Measurements from ENCODE around the gene TBC1D9.

The TBC1D9 gene

GRCh38 chr4:140680686-140681085 lies 75.5 kb downstream of the TBC1D9 start:
- Mint-ChIP-seq H3K27me3 (ENCODE audit: low read depth) (peaks cover 22% of the 10 kb centered on the region), H3K4me3 (no peak overlapping the region), H3K36me3 (ENCODE audit: low read depth) (no peaks in the 10 kb centered on the region), H3K4me1 (ENCODE audit: low read depth) (peaks cover 5% of the 10 kb centered on the region), H3K9me3 (no peaks in the 10 kb centered on the region), H3K27ac (no peak overlapping the region)
- DNase-seq (ENCODE audit: low spot score) = no peak

- DNase-seq (ENCODE audit: low spot score) = no peak
- Mint-ChIP-seq H3K9me3 (no peaks in the 10 kb centered on the region), H3K27ac (no peak overlapping the region), H3K4me1 (ENCODE audit: low read depth) (peaks cover 7% of the 10 kb centered on the region), H3K4me3 (no peak overlapping the region), H3K27me3 (ENCODE audit: low read depth) (peaks cover 20% of the 10 kb centered on the region), H3K36me3 (ENCODE audit: low read depth) (no peaks in the 10 kb centered on the region)
Measured at GRCh38 chr4:140679576-140679975, 76.6 kb downstream of the TBC1D9 start.

GRCh38 chr4:140675599-140676231 lies 80.5 kb downstream of the TBC1D9 start:
- H3K36me3 Mint-ChIP-seq (ENCODE audit: low read depth) = no peaks in the 10 kb centered on the region
- H3K4me1 Mint-ChIP-seq (ENCODE audit: low read depth) = peaks cover 7% of the 10 kb centered on the region
- no peak overlapping the region for H3K4me3 Mint-ChIP-seq
- H3K27me3 Mint-ChIP-seq (ENCODE audit: low read depth) = peaks cover 16% of the 10 kb centered on the region
- H3K27ac Mint-ChIP-seq = no peak overlapping the region
- DNase-seq (ENCODE audit: low spot score) = no peak
- H3K9me3 Mint-ChIP-seq = no peaks in the 10 kb centered on the region

GRCh38 chr4:140673729-140674128 lies 82.5 kb downstream of the TBC1D9 start:
- no peak for DNase-seq (ENCODE audit: low spot score)
- peaks cover 7% of the 10 kb centered on the region for H3K4me1 Mint-ChIP-seq (ENCODE audit: low read depth)
- H3K9me3 Mint-ChIP-seq = no peaks in the 10 kb centered on the region
- peaks cover 11% of the 10 kb centered on the region for H3K27me3 Mint-ChIP-seq (ENCODE audit: low read depth)
- H3K36me3 Mint-ChIP-seq (ENCODE audit: low read depth) = no peaks in the 10 kb centered on the region
- H3K4me3 Mint-ChIP-seq = no peak overlapping the region
- H3K27ac Mint-ChIP-seq = no peak overlapping the region

- Mint-ChIP-seq H3K27me3 (ENCODE audit: low read depth) (no peaks in the 10 kb centered on the region), H3K36me3 (ENCODE audit: low read depth) (no peaks in the 10 kb centered on the region), H3K4me3 (no peak overlapping the region), H3K4me1 (ENCODE audit: low read depth) (peaks cover 9% of the 10 kb centered on the region), H3K27ac (no peak overlapping the region), H3K9me3 (no peaks in the 10 kb centered on the region)
- DNase-seq (ENCODE audit: low spot score) = no peak
Measured at GRCh38 chr4:140672416-140672815, 83.8 kb downstream of the TBC1D9 start.

GRCh38 chr4:140668111-140668510 lies 88.1 kb downstream of the TBC1D9 start:
- peaks cover 9% of the 10 kb centered on the region for H3K27me3 Mint-ChIP-seq (ENCODE audit: low read depth)
- H3K4me3 Mint-ChIP-seq = no peak overlapping the region
- H3K36me3 Mint-ChIP-seq (ENCODE audit: low read depth) = no peaks in the 10 kb centered on the region
- H3K9me3 Mint-ChIP-seq = no peaks in the 10 kb centered on the region
- no peak overlapping the region for H3K27ac Mint-ChIP-seq
- peaks cover 5% of the 10 kb centered on the region for H3K4me1 Mint-ChIP-seq (ENCODE audit: low read depth)
- no peak for DNase-seq (ENCODE audit: low spot score)

GRCh38 chr4:140666889-140667614 lies 89.1 kb downstream of the TBC1D9 start:
- peaks cover 16% of the 10 kb centered on the region for H3K27me3 Mint-ChIP-seq (ENCODE audit: low read depth)
- H3K36me3 Mint-ChIP-seq (ENCODE audit: low read depth) = no peaks in the 10 kb centered on the region
- no peaks in the 10 kb centered on the region for H3K9me3 Mint-ChIP-seq
- H3K4me1 Mint-ChIP-seq (ENCODE audit: low read depth) = peaks cover 5% of the 10 kb centered on the region
- DNase-seq (ENCODE audit: low spot score) = no peak
- no peak overlapping the region for H3K4me3 Mint-ChIP-seq
- no peak overlapping the region for H3K27ac Mint-ChIP-seq

- Mint-ChIP-seq H3K4me1 (ENCODE audit: low read depth) (peaks cover 2% of the 10 kb centered on the region), H3K4me3 (no peak overlapping the region), H3K27me3 (ENCODE audit: low read depth) (peaks cover 16% of the 10 kb centered on the region), H3K27ac (no peak overlapping the region), H3K9me3 (no peaks in the 10 kb centered on the region), H3K36me3 (ENCODE audit: low read depth) (no peaks in the 10 kb centered on the region)
- DNase-seq (ENCODE audit: low spot score) = no peak
Measured at GRCh38 chr4:140662082-140662869, 93.9 kb downstream of the TBC1D9 start.

- Mint-ChIP-seq H3K9me3 (no peaks in the 10 kb centered on the region), H3K36me3 (ENCODE audit: low read depth) (no peaks in the 10 kb centered on the region), H3K4me1 (ENCODE audit: low read depth) (no peaks in the 10 kb centered on the region), H3K4me3 (no peak overlapping the region), H3K27me3 (ENCODE audit: low read depth) (peaks cover 16% of the 10 kb centered on the region), H3K27ac (no peak overlapping the region)
- DNase-seq (ENCODE audit: low spot score) = no peak
Measured at GRCh38 chr4:140661550-140661949, 94.6 kb downstream of the TBC1D9 start.

GRCh38 chr4:140659943-140660700 lies 96.1 kb downstream of the TBC1D9 start:
- Mint-ChIP-seq H3K9me3 (no peaks in the 10 kb centered on the region), H3K4me3 (no peak overlapping the region), H3K27ac (no peak overlapping the region), H3K4me1 (ENCODE audit: low read depth) (no peaks in the 10 kb centered on the region), H3K36me3 (ENCODE audit: low read depth) (no peaks in the 10 kb centered on the region), H3K27me3 (ENCODE audit: low read depth) (peaks cover 20% of the 10 kb centered on the region)
- DNase-seq (ENCODE audit: low spot score) = no peak

GRCh38 chr4:140654495-140654814 lies 101.7 kb downstream of the TBC1D9 start:
- Mint-ChIP-seq H3K4me1 (ENCODE audit: low read depth) (no peaks in the 10 kb centered on the region), H3K27me3 (ENCODE audit: low read depth) (peaks cover 14% of the 10 kb centered on the region), H3K27ac (no peak overlapping the region), H3K9me3 (no peaks in the 10 kb centered on the region), H3K4me3 (no peak overlapping the region), H3K36me3 (ENCODE audit: low read depth) (no peaks in the 10 kb centered on the region)
- no peak for DNase-seq (ENCODE audit: low spot score)

GRCh38 chr4:140653718-140654494 lies 102.3 kb downstream of the TBC1D9 start:
- no peaks in the 10 kb centered on the region for H3K9me3 Mint-ChIP-seq
- peaks cover 16% of the 10 kb centered on the region for H3K27me3 Mint-ChIP-seq (ENCODE audit: low read depth)
- H3K4me1 Mint-ChIP-seq (ENCODE audit: low read depth) = no peaks in the 10 kb centered on the region
- no peak overlapping the region for H3K4me3 Mint-ChIP-seq
- no peaks in the 10 kb centered on the region for H3K36me3 Mint-ChIP-seq (ENCODE audit: low read depth)
- H3K27ac Mint-ChIP-seq = no peak overlapping the region
- DNase-seq (ENCODE audit: low spot score) = no peak

- Mint-ChIP-seq H3K4me3 (no peak overlapping the region), H3K4me1 (ENCODE audit: low read depth) (no peaks in the 10 kb centered on the region), H3K9me3 (no peaks in the 10 kb centered on the region), H3K36me3 (ENCODE audit: low read depth) (no peaks in the 10 kb centered on the region), H3K27ac (no peak overlapping the region), H3K27me3 (ENCODE audit: low read depth) (peaks cover 16% of the 10 kb centered on the region)
- no peak for DNase-seq (ENCODE audit: low spot score)
Measured at GRCh38 chr4:140652601-140653000, 103.6 kb downstream of the TBC1D9 start.

All from T-helper 2 cell treated with Interferon-gamma antibody and Interleukin-4, amounts not matched to agents 5 μg/mL and 100 μg/mL, for 36 hours (primary cell).